WTC11 (cell line): ENCODE results near the gene GLB1L2. TPM values are rescaled to one million over a fixed set of nuclear protein-coding genes. Genes with fewer than 3 reads are reported as not detected.

ENCODE experiments used
- ATAC-seq: fragments of 200-7000 bp; cut with Tn5 transposase; 2 replicates; pipeline ENCODE4 v1.10.0; 2021; ENCODE audit warnings: mild to moderate bottlenecking, moderate library complexity
- CTCF ChIA-PET: fragments of 300-600 bp; sonication (Branson Sonifier 250); formaldehyde crosslinking; loops from one replicate; lab custom pipeline; 2021; ENCODE audit warnings: antibody characterized with exemption; lab: Charles Lee
- POLR2A ChIA-PET: fragments of 350-600 bp; sonication (Branson Sonifier 250); formaldehyde crosslinking; loops from one replicate; lab custom pipeline; 2021; ENCODE audit warnings: antibody characterized with exemption; lab: Charles Lee
- DNase-seq: peaks from one replicate; pipeline ENCODE4 v3.0.0; 2021; ENCODE audit warnings: low spot score
- H3K27ac Mint-ChIP-seq: 2 replicates; pipeline ENCODE4 v1.8.0; 2021; ENCODE audit warnings: mixed read lengths
- H3K27me3 Mint-ChIP-seq: 2 replicates; pipeline ENCODE4 v1.8.0; 2021; ENCODE audit warnings: low read depth, mild to moderate bottlenecking, moderate library complexity, mixed read lengths
- H3K36me3 Mint-ChIP-seq: 2 replicates; pipeline ENCODE4 v1.8.0; 2021; ENCODE audit warnings: mixed read lengths
- H3K4me1 Mint-ChIP-seq: 2 replicates; pipeline ENCODE4 v1.8.0; 2022; ENCODE audit warnings: mixed read lengths
- H3K4me3 Mint-ChIP-seq: 2 replicates; pipeline ENCODE4 v1.8.0; 2021; ENCODE audit warnings: mild to moderate bottlenecking, moderate library complexity, mixed read lengths
- H3K9me3 Mint-ChIP-seq: 2 replicates; pipeline ENCODE4 v1.8.0; 2021; ENCODE audit warnings: mixed read lengths
- CREB1 ChIP-seq: sonication (generic); formaldehyde crosslinking; IDR thresholded peaks from 2 replicates; pipeline ENCODE4 v1.8.0; 2023; ENCODE audit warnings: mild to moderate bottlenecking, missing genetic modification reagents
- CREM ChIP-seq: sonication (generic); formaldehyde crosslinking; IDR thresholded peaks from 2 replicates; pipeline ENCODE4 v1.8.1; 2022; ENCODE audit warnings: mild to moderate bottlenecking, missing genetic modification reagents, moderate library complexity
- ESRRA ChIP-seq: sonication (generic); formaldehyde crosslinking; IDR thresholded peaks from 2 replicates; pipeline ENCODE4 v1.8.1; 2022; ENCODE audit warnings: mild to moderate bottlenecking, missing genetic modification reagents, borderline replicate concordance
- ETV6 ChIP-seq: sonication (generic); formaldehyde crosslinking; IDR thresholded peaks from 2 replicates; pipeline ENCODE4 v1.8.1; 2022; ENCODE audit warnings: mild to moderate bottlenecking, missing genetic modification reagents
- GRHL2 ChIP-seq: fragments of 250-450 bp; sonication (Bioruptor Pico); IDR thresholded peaks from 2 replicates; pipeline ENCODE4 v1.8.0; 2022; ENCODE audit warnings: mild to moderate bottlenecking, moderate library complexity; ENCODE audit not compliant: insufficient replicate concordance, severe bottlenecking
- HMGA2 ChIP-seq: fragments of 250-450 bp; sonication (Bioruptor Pico); IDR thresholded peaks from 2 replicates; pipeline ENCODE4 v1.4.0; 2021; ENCODE audit warnings: mild to moderate bottlenecking, moderate library complexity
- JUN ChIP-seq: sonication (generic); formaldehyde crosslinking; IDR thresholded peaks from 2 replicates; pipeline ENCODE4 v1.8.0; 2023; ENCODE audit warnings: mild to moderate bottlenecking, missing genetic modification reagents
- SMAD3 ChIP-seq: sonication (generic); formaldehyde crosslinking; IDR thresholded peaks from 2 replicates; pipeline ENCODE4 v1.8.0; 2022; ENCODE audit warnings: missing genetic modification reagents, mild to moderate bottlenecking, borderline replicate concordance
- ZBTB21 ChIP-seq: sonication (generic); formaldehyde crosslinking; IDR thresholded peaks from 2 replicates; pipeline ENCODE4 v1.8.1; 2023; ENCODE audit warnings: mild to moderate bottlenecking, missing genetic modification reagents, borderline replicate concordance
- ZNF121 ChIP-seq: sonication (generic); formaldehyde crosslinking; IDR thresholded peaks from 2 replicates; pipeline ENCODE4 v1.8.0; 2023; ENCODE audit warnings: missing genetic modification reagents
- ZNF138 ChIP-seq: sonication (generic); formaldehyde crosslinking; conservative IDR thresholded peaks from 2 replicates; pipeline ENCODE4 v1.8.1; 2022; ENCODE audit warnings: mild to moderate bottlenecking, moderate library complexity, missing genetic modification reagents
- total RNA-seq: library from RNA; stranded (reverse); gene quantifications from 3 replicates; pipeline ENCODE4 v1.2.3, GENCODE V29; 2021
- TF ChIP-seq, protein P1 (sequence below): sonication (generic); formaldehyde crosslinking; IDR thresholded peaks from 2 replicates; pipeline ENCODE4 v1.8.1; 2023; ENCODE audit warnings: mild to moderate bottlenecking, missing genetic modification reagents
- TF ChIP-seq, protein P2 (sequence below): sonication (generic); formaldehyde crosslinking; IDR thresholded peaks from 2 replicates; pipeline ENCODE4 v1.8.1; 2022; ENCODE audit warnings: low read depth, mild to moderate bottlenecking, moderate library complexity, missing genetic modification reagents, borderline replicate concordance
- TF ChIP-seq, protein P3 (sequence below): fragments of 250-450 bp; sonication (Bioruptor Pico); IDR thresholded peaks from 2 replicates; pipeline ENCODE4 v1.9.0; 2021; ENCODE audit warnings: moderate library complexity, mild to moderate bottlenecking, inconsistent platforms, borderline replicate concordance
- TF ChIP-seq, protein P4 (sequence below): fragments of 250-450 bp; sonication (Bioruptor Pico); IDR thresholded peaks from 2 replicates; pipeline ENCODE4 v1.9.0; 2021; ENCODE audit warnings: mild to moderate bottlenecking, borderline replicate concordance

The GLB1L2 gene
- total RNA-seq, 1 experiment from 2014 or later, result 6.0 TPM

DNA sequence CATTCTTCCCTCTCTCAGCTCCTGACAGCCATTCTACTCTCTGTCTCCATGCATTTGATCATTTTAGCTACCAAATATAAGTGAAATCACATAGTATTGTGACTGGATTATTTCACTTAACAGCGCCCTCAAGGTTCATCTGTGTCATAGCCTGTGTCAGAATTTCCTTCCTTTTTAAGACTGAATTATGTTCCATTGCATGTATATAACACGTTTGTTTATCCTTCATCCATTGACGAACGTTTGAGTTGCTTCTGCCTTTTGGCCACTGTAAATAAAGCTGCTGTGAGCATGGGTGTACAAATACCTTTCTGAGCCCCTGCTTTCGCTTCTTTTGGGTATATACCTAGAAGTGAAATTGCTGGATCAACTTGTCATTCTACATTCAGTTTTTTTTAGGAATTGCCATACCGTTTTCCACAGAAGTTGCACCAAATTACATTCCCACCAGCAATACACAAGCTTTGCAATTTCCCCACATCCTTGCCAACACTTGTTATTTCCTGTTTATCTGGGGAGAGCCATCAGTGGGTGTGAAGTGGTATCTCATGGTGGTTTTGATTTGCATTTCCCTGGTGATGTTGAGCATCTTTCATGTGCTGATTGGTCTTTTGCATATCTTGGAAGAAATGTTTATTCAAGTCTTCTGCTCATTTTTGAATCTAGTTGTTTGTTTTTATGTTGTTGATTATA is 17.5 kb downstream of the GLB1L2 start:
- Mint-ChIP-seq H3K36me3 (no peaks in the 10 kb centered on the region; the same call in 1 of the 2 replicates), H3K27ac (no peak overlapping the region), H3K27me3 (peaks cover 6% of the 10 kb centered on the region; the same call in 1 of the 2 replicates), H3K4me3 (no peak overlapping the region), H3K4me1 (peaks cover 23% of the 10 kb centered on the region), H3K9me3 (peaks cover 16% of the 10 kb centered on the region)
- DNase-seq (no peak), ATAC-seq (peak; percentile 11; the same call in 1 of the 2 replicates)
- no peak for TF ChIP-seq ESRRA (CRISPR knock-in tag)
- TF ChIP-seq, protein P1, sequence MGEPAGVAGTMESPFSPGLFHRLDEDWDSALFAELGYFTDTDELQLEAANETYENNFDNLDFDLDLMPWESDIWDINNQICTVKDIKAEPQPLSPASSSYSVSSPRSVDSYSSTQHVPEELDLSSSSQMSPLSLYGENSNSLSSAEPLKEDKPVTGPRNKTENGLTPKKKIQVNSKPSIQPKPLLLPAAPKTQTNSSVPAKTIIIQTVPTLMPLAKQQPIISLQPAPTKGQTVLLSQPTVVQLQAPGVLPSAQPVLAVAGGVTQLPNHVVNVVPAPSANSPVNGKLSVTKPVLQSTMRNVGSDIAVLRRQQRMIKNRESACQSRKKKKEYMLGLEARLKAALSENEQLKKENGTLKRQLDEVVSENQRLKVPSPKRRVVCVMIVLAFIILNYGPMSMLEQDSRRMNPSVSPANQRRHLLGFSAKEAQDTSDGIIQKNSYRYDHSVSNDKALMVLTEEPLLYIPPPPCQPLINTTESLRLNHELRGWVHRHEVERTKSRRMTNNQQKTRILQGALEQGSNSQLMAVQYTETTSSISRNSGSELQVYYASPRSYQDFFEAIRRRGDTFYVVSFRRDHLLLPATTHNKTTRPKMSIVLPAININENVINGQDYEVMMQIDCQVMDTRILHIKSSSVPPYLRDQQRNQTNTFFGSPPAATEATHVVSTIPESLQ (CRISPR knock-in tag), result no peak
- CTCF ChIA-PET, result interaction anchor here (1.0 to 2.4 kb wide), 6 partner anchors 11 to 105 kb away, joined by 3 to 8 read pairs (median 4); partner anchors contain the start of gene GLB1L2
- POLR2A ChIA-PET, result no interaction called here

DNA sequence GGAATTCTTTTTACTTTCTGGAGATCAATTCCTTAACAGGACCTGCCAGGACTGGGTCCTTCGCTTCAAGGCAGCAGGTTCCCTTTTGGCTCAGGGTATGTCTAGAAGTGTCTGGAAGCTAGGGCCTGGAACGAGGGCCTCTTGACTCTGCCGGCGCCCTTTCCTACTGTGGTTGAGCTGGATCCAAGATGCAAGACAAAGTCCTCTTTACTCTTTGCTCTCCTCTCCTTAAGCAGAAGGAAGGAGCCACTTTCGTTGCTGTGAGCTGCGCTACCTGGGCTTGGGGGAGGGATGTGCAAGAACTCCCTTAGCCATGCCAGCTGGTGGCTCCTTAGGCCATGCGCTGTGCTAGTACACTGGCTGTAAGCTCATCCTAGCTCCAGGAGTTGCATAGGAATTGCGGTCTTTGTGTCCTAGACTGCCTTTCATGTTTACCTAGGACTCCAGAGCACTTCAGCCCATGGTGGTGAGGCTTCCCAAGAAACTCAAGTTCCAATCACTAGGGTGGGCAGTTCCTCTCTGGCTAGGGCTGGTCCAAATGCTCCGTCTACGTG is 18.1 kb downstream of the GLB1L2 start:
- H3K4me3 Mint-ChIP-seq, result no peak overlapping the region
- H3K27me3 Mint-ChIP-seq, result peaks cover 6% of the 10 kb centered on the region; the same call in 1 of the 2 replicates
- TF ChIP-seq ZBTB21 (no peak), ETV6 (CRISPR knock-in tag) (0 out of 2 replicates have a peak, but pooled peaks have one; percentile 38), CREM (CRISPR knock-in tag) (no peak), ZNF121 (CRISPR knock-in tag) (peak; percentile 39; the same call in 1 of the 2 replicates), CREB1 (CRISPR knock-in tag) (no peak)
- TF ChIP-seq, all 79 proteins: peak for 2
- H3K36me3 Mint-ChIP-seq, result no peaks in the 10 kb centered on the region; the same call in 1 of the 2 replicates
- ChIA-PET CTCF (interaction anchor here (0.6 to 2.4 kb wide), 6 partner anchors 10 to 106 kb away, joined by 3 to 8 read pairs (median 4); partner anchors contain the start of gene GLB1L2), POLR2A (no interaction called here)
- peak; percentile 68 for ATAC-seq
- H3K4me1 Mint-ChIP-seq, result peaks cover 23% of the 10 kb centered on the region
- peaks cover 16% of the 10 kb centered on the region for H3K9me3 Mint-ChIP-seq
- H3K27ac Mint-ChIP-seq, result no peak overlapping the region
- peak; percentile 7 for DNase-seq

DNA sequence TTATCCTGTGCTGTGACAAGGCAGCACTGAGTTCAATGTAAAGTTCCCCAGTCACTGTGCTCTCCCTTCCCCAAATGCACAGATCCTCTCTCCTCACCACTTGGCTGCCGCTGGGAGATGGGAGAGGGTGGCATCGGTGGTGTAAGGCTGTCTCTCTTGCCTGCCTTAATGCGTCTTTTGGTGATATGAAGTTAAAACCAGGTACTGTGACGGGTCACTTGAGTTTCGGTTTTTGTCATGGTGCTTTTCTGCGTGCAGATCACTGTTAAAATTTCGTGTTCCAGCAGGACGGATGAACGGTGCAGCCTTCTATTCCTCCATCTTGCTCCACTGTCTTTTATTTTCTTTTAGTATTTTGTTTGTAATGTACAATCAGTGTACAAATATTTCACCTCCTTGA is 18.6 kb downstream of the GLB1L2 start:
- TF ChIP-seq, protein P2, sequence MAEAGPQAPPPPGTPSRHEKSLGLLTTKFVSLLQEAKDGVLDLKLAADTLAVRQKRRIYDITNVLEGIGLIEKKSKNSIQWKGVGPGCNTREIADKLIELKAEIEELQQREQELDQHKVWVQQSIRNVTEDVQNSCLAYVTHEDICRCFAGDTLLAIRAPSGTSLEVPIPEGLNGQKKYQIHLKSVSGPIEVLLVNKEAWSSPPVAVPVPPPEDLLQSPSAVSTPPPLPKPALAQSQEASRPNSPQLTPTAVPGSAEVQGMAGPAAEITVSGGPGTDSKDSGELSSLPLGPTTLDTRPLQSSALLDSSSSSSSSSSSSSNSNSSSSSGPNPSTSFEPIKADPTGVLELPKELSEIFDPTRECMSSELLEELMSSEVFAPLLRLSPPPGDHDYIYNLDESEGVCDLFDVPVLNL (CRISPR knock-in tag), result no peak
- TF ChIP-seq GRHL2 (CRISPR knock-in tag), result no peak
- no peak for TF ChIP-seq ZNF121 (CRISPR knock-in tag)
- no peak for TF ChIP-seq SMAD3
- no peak for TF ChIP-seq JUN
- TF ChIP-seq, protein P3, sequence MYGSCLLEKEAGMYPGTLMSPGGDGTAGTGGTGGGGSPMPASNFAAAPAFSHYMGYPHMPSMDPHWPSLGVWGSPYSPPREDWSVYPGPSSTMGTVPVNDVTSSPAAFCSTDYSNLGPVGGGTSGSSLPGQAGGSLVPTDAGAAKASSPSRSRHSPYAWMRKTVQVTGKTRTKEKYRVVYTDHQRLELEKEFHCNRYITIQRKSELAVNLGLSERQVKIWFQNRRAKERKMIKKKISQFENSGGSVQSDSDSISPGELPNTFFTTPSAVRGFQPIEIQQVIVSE (CRISPR knock-in tag), result no peak
- TF ChIP-seq ZNF138 (CRISPR knock-in tag), result no peak
- TF ChIP-seq, protein P1 (CRISPR knock-in tag), result no peak
- no peak for TF ChIP-seq CREM (CRISPR knock-in tag)
- no peak for TF ChIP-seq HMGA2 (CRISPR knock-in tag)
- TF ChIP-seq, protein P4, sequence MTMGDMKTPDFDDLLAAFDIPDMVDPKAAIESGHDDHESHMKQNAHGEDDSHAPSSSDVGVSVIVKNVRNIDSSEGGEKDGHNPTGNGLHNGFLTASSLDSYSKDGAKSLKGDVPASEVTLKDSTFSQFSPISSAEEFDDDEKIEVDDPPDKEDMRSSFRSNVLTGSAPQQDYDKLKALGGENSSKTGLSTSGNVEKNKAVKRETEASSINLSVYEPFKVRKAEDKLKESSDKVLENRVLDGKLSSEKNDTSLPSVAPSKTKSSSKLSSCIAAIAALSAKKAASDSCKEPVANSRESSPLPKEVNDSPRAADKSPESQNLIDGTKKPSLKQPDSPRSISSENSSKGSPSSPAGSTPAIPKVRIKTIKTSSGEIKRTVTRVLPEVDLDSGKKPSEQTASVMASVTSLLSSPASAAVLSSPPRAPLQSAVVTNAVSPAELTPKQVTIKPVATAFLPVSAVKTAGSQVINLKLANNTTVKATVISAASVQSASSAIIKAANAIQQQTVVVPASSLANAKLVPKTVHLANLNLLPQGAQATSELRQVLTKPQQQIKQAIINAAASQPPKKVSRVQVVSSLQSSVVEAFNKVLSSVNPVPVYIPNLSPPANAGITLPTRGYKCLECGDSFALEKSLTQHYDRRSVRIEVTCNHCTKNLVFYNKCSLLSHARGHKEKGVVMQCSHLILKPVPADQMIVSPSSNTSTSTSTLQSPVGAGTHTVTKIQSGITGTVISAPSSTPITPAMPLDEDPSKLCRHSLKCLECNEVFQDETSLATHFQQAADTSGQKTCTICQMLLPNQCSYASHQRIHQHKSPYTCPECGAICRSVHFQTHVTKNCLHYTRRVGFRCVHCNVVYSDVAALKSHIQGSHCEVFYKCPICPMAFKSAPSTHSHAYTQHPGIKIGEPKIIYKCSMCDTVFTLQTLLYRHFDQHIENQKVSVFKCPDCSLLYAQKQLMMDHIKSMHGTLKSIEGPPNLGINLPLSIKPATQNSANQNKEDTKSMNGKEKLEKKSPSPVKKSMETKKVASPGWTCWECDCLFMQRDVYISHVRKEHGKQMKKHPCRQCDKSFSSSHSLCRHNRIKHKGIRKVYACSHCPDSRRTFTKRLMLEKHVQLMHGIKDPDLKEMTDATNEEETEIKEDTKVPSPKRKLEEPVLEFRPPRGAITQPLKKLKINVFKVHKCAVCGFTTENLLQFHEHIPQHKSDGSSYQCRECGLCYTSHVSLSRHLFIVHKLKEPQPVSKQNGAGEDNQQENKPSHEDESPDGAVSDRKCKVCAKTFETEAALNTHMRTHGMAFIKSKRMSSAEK, result no peak
- DNase-seq (no peak), ATAC-seq (no peak)
- H3K36me3 Mint-ChIP-seq, result no peaks in the 10 kb centered on the region; the same call in 1 of the 2 replicates
- H3K27ac Mint-ChIP-seq, result no peak overlapping the region
- peaks cover 16% of the 10 kb centered on the region for H3K9me3 Mint-ChIP-seq
- H3K27me3 Mint-ChIP-seq, result peaks cover 6% of the 10 kb centered on the region; the same call in 1 of the 2 replicates
- peaks cover 23% of the 10 kb centered on the region for H3K4me1 Mint-ChIP-seq
- CTCF ChIA-PET, result interaction anchor here (0.6 to 2.4 kb wide), 6 partner anchors 10 to 106 kb away, joined by 3 to 8 read pairs (median 4); partner anchors contain the start of gene GLB1L2
- no peak overlapping the region for H3K4me3 Mint-ChIP-seq
- POLR2A ChIA-PET, result no interaction called here
